NCI-H2196 treated with DMSO at 0.1 percent for 48 hours (cell line): ENCODE results near the gene JMJD8.
A peak's percentile ranks its signal among the peaks of the same experiment; 100 is the strongest.

Experiments used
- DNase-seq: peaks from one replicate; lab custom pipeline; 2025; ENCODE audit not compliant: unreplicated experiment; lab: John Stamatoyannopoulos, UW

The JMJD8 gene

DNA sequence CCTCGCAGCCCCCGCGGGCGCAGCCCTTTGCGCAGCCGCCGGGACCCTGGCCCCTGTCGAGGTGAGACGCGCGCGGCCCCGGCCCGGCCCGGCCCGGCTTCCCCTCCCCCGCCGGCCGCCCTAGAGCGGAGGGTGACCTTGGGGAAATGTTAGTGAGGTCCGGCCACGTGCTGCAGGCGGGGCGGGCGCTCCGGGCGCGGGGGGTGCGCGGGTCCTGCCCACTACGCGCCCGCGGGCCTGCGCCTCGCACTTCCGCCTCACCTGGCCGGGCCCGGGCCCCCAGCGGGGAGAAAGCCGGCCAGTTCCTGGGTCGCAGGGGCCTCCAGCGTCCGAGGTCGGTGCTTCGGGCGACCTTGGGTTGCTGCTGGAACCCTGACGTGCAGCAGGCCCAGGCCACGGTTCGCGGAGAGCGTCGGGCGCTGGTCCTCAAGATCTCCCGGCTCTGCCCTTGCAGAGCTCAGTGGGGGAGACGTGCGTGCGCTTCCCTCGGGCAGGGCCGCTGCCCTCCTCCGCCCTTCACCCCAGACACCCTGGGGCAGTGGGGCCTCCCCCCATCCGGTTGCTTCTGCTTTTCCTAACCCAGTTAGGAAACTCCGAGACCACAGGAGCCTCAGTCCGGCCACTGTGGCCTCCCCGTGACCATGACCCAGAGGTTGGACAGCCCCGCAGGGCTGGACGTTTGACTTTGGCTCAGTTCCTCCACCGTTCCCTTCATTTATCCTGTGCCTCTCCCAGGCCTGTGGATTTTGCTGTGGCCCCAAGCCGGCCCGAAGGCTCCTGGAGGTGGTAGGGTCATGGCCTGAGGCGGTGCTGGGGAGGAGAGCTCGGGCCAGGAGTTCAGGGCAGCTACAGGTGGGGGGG is 41.7 kb downstream of the JMJD8 start:
- DNase-seq, result peak; percentile 37

DNA sequence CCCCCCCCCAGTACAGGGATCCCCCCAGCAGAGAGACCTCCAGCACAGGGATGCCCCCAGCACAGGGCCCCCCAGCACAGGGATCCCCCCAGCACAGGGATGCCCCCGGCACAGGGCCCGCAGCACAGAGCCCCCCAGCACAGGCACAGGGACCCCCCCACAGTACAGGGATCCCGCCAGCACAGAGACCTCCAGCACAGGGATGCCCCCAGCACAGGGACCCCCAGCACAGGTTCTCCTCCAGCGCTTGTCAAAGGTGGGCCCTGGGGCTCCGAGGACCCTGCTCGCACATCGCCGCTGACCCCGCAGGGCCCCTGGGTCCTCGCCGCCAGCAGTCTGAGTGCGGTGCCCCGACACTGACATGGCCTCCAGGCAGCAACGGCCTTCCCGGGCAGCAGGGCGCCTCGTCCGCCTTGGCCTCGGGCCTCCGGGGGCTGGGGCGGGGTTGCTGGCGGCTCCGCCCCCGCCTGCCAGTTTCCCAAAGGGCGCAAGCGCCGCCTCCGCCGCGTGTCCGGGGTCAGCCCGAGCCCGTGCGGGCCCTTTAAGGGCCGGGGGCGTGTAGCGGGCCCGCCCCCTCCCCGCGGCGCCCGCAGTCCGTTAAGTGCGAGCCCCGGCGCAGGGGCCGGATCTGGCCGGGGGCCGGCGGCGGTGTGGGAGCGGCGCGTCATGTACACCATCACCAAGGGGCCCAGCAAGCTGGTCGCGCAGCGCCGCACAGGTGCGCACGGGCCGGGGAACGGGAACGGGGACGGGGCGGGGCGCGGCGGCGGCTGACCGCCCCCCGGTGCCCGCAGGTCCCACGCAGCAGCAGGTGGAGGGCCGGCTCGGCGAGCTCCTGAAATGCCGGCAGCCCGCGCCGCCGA is 42.6 kb downstream of the JMJD8 start, which contains the start of gene MCRIP2:
MCRIP2 (plus strand) TSS at position 503 of the 863 bp plus-strand sequence; CDS start at position 667, 164 bp downstream.
- peak; percentile 66 for DNase-seq

DNA sequence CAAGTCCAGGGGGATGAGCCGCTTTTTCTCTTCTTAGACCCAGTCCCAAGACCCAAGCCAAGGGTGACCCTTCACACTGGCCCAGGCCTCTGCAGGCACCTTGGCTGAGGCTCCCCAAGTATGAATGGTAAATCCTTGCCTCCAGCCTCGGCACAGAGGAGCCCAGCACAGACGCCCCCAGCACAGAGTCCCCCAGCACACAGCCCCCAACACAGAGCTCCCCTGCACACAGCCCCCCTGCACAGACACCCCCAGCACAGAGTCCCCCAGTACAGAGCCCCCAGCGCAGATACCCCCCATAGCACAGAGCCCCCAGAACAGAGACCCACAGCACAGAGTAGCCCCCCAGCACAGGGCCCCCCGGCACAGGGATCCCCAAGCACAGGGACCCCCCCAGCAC is 43.5 kb downstream of the JMJD8 start:
- no peak for DNase-seq

- no peak for DNase-seq
Observed at GRCh38 chr16:638836-639235, 45.3 kb downstream of the JMJD8 start.

- DNase-seq, result no peak
Observed at GRCh38 chr16:638034-638543, 46.0 kb downstream of the JMJD8 start.

- no peak for DNase-seq
Observed at GRCh38 chr16:637081-638018, 46.8 kb downstream of the JMJD8 start.

DNA sequence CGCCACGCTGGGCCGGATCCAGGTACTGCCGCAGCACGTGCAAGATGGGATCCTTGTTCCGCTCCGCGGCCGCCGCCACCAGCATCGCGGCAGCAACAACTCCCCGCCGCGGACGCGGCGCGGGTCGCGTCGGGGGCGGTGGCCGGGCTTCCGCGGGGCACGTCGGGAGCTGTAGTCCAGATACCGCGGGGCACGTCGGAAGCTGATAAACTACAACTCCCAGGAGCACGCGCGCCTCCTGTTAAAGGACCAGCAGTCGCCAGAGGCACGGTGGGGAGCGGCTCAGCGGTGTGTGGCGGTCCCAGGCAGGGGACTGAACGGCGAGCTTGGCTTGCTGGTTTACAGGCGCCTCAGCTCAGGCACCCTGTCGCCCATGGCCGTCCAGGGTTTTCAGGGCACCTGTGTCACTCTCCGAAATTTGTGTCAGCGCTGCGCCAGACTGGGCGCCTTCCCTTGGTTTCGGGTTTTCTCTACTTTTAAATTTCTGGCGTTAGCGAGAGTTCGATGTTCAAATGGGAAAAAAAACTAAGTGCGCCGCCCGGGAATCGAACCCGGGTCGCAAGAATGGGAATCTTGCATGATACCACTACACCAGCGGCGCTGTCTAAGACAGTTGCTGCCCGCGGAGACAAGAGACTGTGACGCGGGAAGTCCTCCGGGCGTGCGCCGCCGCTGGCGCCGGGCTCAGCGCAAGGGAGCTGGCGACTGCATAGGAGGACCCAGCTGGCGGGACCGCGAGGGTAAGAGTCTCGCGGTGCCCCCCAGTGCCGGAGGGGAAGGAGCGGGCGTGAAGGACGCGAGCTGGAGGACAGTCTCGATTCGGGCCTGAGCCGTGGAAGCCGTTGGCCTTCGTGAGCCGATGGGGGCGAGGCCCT is 47.7 kb downstream of the JMJD8 start, which contains the start of gene METTL26:
METTL26 (minus strand) TSS at position 100 of the 875 bp plus-strand sequence; CDS start at position 85, 15 bp downstream.
- peak; percentile 83 for DNase-seq

- no peak for DNase-seq
Observed at GRCh38 chr16:635573-636205, 48.4 kb downstream of the JMJD8 start.

DNA sequence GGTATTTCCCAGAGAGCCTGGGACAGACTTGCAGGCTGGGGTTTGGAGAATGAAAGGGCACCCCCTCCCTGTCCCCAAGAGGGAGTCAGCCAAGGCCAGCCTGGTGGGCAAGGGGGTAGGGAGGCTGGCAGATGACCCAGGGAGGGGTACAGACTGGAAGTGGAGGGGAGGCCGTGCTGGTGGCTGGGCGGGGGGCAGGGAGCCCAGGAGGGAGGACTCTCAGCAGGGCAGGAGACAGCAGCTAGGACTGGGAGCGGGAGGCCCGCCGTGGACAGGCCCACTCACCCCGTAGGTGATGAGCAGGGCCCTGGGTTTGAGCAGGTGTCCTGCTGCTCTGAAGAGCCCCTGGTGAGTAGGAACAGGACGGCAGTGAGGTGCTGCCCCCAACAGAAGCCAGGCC is 49.1 kb downstream of the JMJD8 start:
- no peak for DNase-seq

DNA sequence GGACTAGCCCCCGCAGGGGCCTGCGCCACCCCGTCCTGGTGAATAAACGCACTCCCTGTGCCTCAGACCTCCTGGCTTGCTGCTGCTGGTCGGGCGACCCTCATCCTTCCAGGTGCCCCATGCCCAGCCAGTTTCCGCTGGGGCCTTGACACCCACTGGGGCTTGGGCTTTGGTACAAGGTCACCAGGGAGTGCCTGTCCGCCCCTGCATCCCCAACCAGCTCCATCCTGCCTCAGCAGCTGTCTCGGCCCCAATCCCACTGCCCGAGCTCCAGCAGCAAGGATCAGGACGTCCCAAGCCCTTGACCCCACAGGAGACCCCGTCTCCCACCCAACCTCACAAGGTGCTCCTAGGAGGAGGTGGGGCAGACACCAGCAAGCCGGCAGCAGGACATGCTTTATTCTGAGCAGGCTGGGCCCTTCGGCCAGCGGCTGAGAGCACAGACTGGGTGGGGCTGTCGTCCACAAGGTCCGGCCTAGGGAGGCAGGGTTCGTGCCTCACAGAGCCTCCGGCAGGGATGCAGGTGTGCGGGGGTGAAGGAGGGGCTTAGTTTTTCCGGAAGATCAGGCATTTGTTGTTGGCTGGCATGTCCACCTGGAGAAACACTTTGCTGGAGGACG is 50.0 kb downstream of the JMJD8 start:
- DNase-seq, result no peak

GRCh38 chr16:633336-634050 is 50.6 kb downstream of the JMJD8 start:
- DNase-seq, result no peak

- DNase-seq, result no peak
Observed at GRCh38 chr16:632486-633335, 51.4 kb downstream of the JMJD8 start.

DNA sequence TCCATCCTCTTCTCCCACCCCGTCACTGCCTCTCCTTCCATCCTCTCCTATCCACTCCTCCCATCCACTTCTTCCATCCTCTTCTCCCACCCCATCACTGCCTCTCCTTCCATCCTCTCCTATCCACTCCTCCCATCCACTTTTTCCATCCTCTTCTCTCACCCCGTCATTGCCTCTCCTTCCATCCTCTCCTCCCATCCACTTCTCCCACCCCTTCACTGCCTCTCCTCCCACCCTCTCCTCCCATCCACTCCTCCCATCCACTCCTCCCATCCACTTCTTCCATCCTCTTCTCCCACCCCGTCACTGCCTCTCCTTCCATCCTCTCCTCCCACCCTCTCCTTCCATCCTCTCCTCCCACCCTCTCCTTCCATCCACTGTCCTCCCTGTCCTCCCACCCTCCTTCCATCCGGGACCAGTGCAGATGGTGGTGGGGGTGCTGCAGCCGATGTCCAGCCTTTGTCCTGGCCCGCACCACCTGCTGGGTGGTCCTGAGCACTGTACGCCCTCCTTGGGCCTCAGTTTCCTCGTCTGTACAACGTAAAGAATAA is 52.3 kb downstream of the JMJD8 start:
- DNase-seq, result no peak
